Right lobe of liver (tissue), 6 donors: ENCODE results near the gene RMDN2. TPM values are rescaled to one million over a fixed set of nuclear protein-coding genes. Genes with fewer than 3 reads are reported as not detected.

Source experiments
- ATAC-seq, 4 donors: fragments of 200-7000 bp; cut with Tn5 transposase; one replicate each; pipeline ENCODE4 v1.9.1; 2020; ENCODE audit warnings: mild to moderate bottlenecking in 4 of 4, moderate library complexity in 4 of 4
- DNase-seq, 3 donors: peaks; one replicate each; pipeline ENCODE4 v3.0.0-alpha.2; 2020
- H3K27ac ChIP-seq, 3 donors: fragments of 200-600 bp; one replicate each; pipeline ENCODE4 v1.8.0; 2022
- H3K27me3 ChIP-seq, 2 donors: fragments of 200-600 bp; one replicate each; pipeline ENCODE4 v1.8.0; 2022
- H3K36me3 ChIP-seq, 4 donors: fragments of 200-600 bp; sonication (generic) in 1 of 4; one replicate each; pipeline versions ENCODE4 v1.5.1 to v1.8.0; 2017 to 2022; ENCODE audit warnings: control low read depth in 1 of 4
- H3K4me1 ChIP-seq, 4 donors: fragments of 200-600 bp; sonication (generic) in 1 of 4; one replicate each; pipeline versions ENCODE4 v1.5.1 to v1.8.0; 2017 to 2022; ENCODE audit warnings: control low read depth in 1 of 4
- H3K4me3 ChIP-seq, 3 donors: fragments of 200-600 bp; one replicate each; pipeline ENCODE4 v1.8.0; 2022
- H3K9me3 ChIP-seq, 4 donors: fragments of 200-600 bp; sonication (generic) in 1 of 4; one replicate each; pipeline versions ENCODE4 v1.5.1 to v1.8.0; 2017 to 2022; ENCODE audit warnings: control low read depth in 1 of 4
- POLR2A ChIP-seq: fragments of 450-650 bp; IDR thresholded peaks from one replicate; pipeline ENCODE4 v1.6.1; 2017; ENCODE audit warnings: antibody characterized with exemption, mild to moderate bottlenecking
- WGBS: methylation state at CpG from one replicate; pipeline ENCODE4 v1.1.6; 2018; ENCODE audit warnings: low coverage, low lambda C conversion rate; ENCODE audit not compliant: insufficient coverage; ENCODE audit errors: missing lambda C conversion rate; 5-methylcytosine and 5-hydroxymethylcytosine counted together
- intact Hi-C, 2 donors: fragments of 100-400 bp; cut with DNase I; formaldehyde crosslinking; loops; one replicate each; pipeline versions ENCODE4 v1.11.2 to v1.14.1; 2022
- total RNA-seq, 6 experiments: library from RNA; depleted of rRNA in 2 of 6; stranded (reverse); fragments of >200 nt in 2 of 6; fragmentation: NEBNext Ultra II Directional in 3 of 6; extraction: Animal tissue kit (Norgen Biotek cat#: 25700) in 3 of 6; gene quantifications; one replicate each; pipeline versions ENCODE4 v1.1.0 to v1.2.4, GENCODE V29; 2016 to 2023
- TF ChIP-seq, protein P1 (sequence below), 4 donors: fragments of 200-600 bp in 3 of 4; fragments of 450-650 bp in 1 of 4; IDR thresholded peaks; one replicate each; pipeline versions ENCODE4 v1.5.1 to v1.8.0; 2016 to 2022; ENCODE audit warnings: antibody characterized with exemption in 4 of 4, mild to moderate bottlenecking in 2 of 4
- donor health status: DM: no; HTN: yes; CAD: no.
- donor health status: DM: no; HTN: no; CAD: no.
- donor health status: DM: no; HTN: no; CAD: no.
- donor health status: DM: no; HTN: yes; CAD: no.
- donor health status: DM: no; HTN: yes; CAD: no.

The RMDN2 gene
- total RNA-seq, 6 experiments from 2014 or later: 8.8 to 18.5 (median 15.7) TPM

DNA sequence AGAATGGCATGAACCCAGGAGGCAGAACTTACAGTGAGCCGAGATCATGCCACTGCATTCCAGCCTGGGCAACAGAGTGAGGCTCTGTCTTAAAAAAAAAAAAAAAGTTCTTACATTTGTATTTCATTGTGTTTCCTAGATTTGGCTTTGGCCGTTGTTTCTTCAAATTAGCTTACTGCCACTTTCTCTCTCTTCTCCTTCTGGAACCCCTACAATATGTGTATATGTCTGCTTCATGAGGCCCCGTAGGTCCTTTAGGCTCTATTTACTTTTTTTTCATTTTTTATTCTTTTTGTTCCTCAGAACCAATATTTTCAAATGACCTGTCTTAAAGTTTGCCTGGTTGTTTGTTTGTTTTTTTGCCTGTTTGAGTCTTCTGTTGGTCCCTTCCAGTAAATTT lies 41.2 kb downstream of the RMDN2 start:
- peaks cover 0 to 3% (median 0%) of the 10 kb centered on the region in 4 donors for H3K4me1 ChIP-seq
- intact Hi-C loops: no loop called here
- no peaks in the 10 kb centered on the region for H3K27me3 ChIP-seq
- no peak for DNase-seq
- ATAC-seq: no peak
- 97% methylated on average over 2 of the region's 3 CpGs for WGBS
- H3K36me3 ChIP-seq: no peaks in the 10 kb centered on the region
- TF ChIP-seq POLR2A: no peak
- TF ChIP-seq, protein P1, sequence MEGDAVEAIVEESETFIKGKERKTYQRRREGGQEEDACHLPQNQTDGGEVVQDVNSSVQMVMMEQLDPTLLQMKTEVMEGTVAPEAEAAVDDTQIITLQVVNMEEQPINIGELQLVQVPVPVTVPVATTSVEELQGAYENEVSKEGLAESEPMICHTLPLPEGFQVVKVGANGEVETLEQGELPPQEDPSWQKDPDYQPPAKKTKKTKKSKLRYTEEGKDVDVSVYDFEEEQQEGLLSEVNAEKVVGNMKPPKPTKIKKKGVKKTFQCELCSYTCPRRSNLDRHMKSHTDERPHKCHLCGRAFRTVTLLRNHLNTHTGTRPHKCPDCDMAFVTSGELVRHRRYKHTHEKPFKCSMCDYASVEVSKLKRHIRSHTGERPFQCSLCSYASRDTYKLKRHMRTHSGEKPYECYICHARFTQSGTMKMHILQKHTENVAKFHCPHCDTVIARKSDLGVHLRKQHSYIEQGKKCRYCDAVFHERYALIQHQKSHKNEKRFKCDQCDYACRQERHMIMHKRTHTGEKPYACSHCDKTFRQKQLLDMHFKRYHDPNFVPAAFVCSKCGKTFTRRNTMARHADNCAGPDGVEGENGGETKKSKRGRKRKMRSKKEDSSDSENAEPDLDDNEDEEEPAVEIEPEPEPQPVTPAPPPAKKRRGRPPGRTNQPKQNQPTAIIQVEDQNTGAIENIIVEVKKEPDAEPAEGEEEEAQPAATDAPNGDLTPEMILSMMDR (IDR thresholded peaks at IDR 0.05): no peak
- H3K4me3 ChIP-seq: no peak overlapping the region
- H3K27ac ChIP-seq: no peak overlapping the region
- H3K9me3 ChIP-seq: peaks cover 0 to 3% (median 0%) of the 10 kb centered on the region in 4 donors

DNA sequence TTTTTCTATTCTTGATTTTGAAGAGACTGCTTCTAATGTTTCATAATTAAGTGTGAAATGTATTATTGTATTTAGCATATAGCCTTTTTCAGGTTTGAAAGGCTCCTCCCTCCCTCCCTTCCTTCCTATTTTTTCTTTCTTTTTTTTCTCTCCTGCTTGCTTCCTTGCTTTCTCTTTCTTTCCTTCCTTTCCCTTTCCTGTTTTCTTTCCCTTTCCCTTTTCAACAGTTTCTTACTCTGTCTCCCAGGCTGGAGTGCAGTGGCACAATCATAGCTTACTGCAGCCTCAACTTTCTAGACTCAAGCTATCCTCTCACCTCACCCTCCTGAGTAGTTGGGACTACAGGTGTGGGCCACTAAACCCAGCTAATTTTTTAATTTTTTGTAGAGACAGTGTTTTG lies 44.6 kb downstream of the RMDN2 start:
- intact Hi-C loops: loop anchor here in 1 of 2 donors (10.0 kb wide), 1 partner anchor 155 kb away; no protein-coding TSS in a partner anchor
- ATAC-seq (no peak), DNase-seq (no peak)
- H3K27ac ChIP-seq: no peak overlapping the region
- H3K9me3 ChIP-seq: peaks cover 0 to 3% (median 0%) of the 10 kb centered on the region in 4 donors
- TF ChIP-seq, protein P1 (IDR thresholded peaks at IDR 0.05): no peak
- TF ChIP-seq POLR2A: no peak
- H3K36me3 ChIP-seq: no peaks in the 10 kb centered on the region
- no peak overlapping the region for H3K4me3 ChIP-seq
- H3K4me1 ChIP-seq: no peaks in the 10 kb centered on the region
- no peaks in the 10 kb centered on the region for H3K27me3 ChIP-seq

DNA sequence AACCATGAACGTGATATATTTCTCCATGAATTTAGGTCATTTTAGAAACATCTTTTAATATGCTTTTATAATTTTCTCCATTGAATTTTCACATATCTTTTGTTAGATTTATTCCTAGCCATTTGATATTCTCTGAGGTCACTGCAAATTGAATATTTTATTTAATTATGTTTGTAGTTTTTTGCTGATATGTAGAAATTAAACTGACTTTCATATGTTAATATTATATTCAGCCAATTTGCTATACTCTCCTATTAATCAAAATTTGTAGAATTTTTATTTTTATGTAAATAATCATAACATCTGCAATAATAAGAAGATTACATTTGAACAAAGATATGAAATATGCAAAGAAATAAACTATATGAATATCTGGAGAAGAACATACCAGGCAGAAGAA lies 46.9 kb downstream of the RMDN2 start:
- Histone ChIP-seq H3K4me3 (no peak overlapping the region), H3K9me3 (no peaks in the 10 kb centered on the region), H3K27me3 (no peaks in the 10 kb centered on the region), H3K4me1 (no peaks in the 10 kb centered on the region), H3K36me3 (no peaks in the 10 kb centered on the region), H3K27ac (no peak overlapping the region)
- no peak for ATAC-seq
- DNase-seq: no peak
- no peak for TF ChIP-seq POLR2A
- TF ChIP-seq, protein P1 (IDR thresholded peaks at IDR 0.05): no peak
- intact Hi-C loops: loop anchor here in 1 of 2 donors (10.0 kb wide), 1 partner anchor 153 kb away; no protein-coding TSS in a partner anchor
- 94% methylated on average over 1 of the region's 1 CpG for WGBS

DNA sequence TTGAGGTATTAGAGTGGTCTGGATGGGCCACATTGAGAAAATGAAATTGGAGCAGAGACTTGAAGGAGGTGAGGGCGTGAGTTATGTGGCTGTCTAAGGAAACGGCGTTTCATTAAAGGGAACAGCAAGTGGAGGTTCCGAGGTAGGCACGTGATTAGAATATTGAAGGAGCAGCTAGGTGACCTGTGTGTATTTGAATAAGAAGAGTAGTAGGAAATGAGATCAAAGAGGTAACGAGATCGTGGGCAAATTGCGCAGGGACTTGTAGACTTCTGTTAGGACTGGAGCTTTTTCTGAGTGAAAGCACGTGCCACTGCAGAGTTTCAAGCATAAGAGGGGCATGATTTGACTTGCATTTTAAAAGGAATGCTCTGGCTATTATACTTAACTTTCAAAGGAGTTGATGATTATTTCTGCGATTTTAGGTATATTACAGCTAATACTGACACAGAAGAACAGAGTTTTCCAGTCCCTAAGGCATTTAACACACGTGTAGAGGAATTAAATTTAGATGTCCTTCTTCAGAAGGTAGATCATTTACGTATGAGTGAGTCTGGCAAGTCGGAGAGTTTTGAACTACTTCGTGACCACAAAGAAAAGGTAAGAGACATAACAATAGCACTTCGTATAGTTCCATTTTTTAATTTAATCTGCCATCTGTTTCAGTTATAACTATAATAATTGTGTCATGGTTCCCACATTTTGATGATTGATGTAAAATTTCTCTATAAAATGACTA lies 48.7 kb downstream of the RMDN2 start:
- H3K4me1 ChIP-seq: no peaks in the 10 kb centered on the region
- 92% methylated on average over 15 of the region's 15 CpGs for WGBS
- H3K36me3 ChIP-seq: no peaks in the 10 kb centered on the region
- ATAC-seq: no peak
- intact Hi-C loops: loop anchor here in 1 of 2 donors (10.0 kb wide), 1 partner anchor 151 kb away; no protein-coding TSS in a partner anchor
- no peaks in the 10 kb centered on the region for H3K9me3 ChIP-seq
- H3K27me3 ChIP-seq: no peaks in the 10 kb centered on the region
- no peak overlapping the region for H3K4me3 ChIP-seq
- TF ChIP-seq, protein P1 (IDR thresholded peaks at IDR 0.05): no peak
- TF ChIP-seq POLR2A: no peak
- no peak overlapping the region for H3K27ac ChIP-seq
- no peak for DNase-seq
